Neuronal stem cell (in vitro differentiated cells): ENCODE data around the gene MPV17L2.

Source experiments
- DNase-seq: peaks from one replicate; pipeline ENCODE4 v3.0.0-alpha.2; 2013; ENCODE audit warnings: low spot score
- H2AFZ ChIP-seq: one replicate; pipeline ENCODE4 v1.6.1; 2013; ENCODE audit warnings: mild to moderate bottlenecking, low read length, inconsistent platforms
- H2AK5ac ChIP-seq: 2 replicates; pipeline ENCODE4 v1.6.1; 2013; ENCODE audit warnings: low read depth, mild to moderate bottlenecking, inconsistent platforms, low read length, moderate library complexity, mixed read lengths
- H2BK120ac ChIP-seq: 2 replicates; pipeline ENCODE4 v1.6.1; 2013; ENCODE audit warnings: low read depth, mild to moderate bottlenecking, inconsistent platforms, low read length, moderate library complexity, mixed read lengths
- H2BK12ac ChIP-seq: one replicate; pipeline ENCODE4 v1.6.1; 2013; ENCODE audit warnings: low read length, inconsistent platforms
- H2BK15ac ChIP-seq: 2 replicates; pipeline ENCODE4 v1.6.1; 2013; ENCODE audit warnings: mild to moderate bottlenecking, low read length, inconsistent platforms, mixed read lengths
- H2BK5ac ChIP-seq: one replicate; pipeline ENCODE4 v1.6.1; 2013; ENCODE audit warnings: inconsistent platforms, mild to moderate bottlenecking, low read length, moderate library complexity
- H3K14ac ChIP-seq: one replicate; pipeline ENCODE4 v1.6.1; 2013; ENCODE audit warnings: low read length, inconsistent platforms
- H3K18ac ChIP-seq: 2 replicates; pipeline ENCODE4 v1.6.1; 2013; ENCODE audit warnings: low read length, inconsistent platforms
- H3K23ac ChIP-seq: 2 replicates; pipeline ENCODE4 v1.6.1; 2013; ENCODE audit warnings: low read depth, mild to moderate bottlenecking, mixed read lengths, low read length, inconsistent platforms; ENCODE audit not compliant: poor library complexity
- H3K27ac ChIP-seq: replicated peaks from 3 replicates; pipeline ENCODE4 v1.5.1; 2013; ENCODE audit warnings: low read length, inconsistent platforms
- H3K27me3 ChIP-seq, 3 experiments: 2 replicates each; pipeline ENCODE4 v1.6.1; 2013; ENCODE audit warnings: low read length in 3 of 3, mild to moderate bottlenecking in 2 of 3, inconsistent platforms in 1 of 3, low read depth in 1 of 3, mixed read lengths in 1 of 3, moderate library complexity in 1 of 3; ENCODE audit not compliant: control insufficient read depth in 3 of 3, insufficient read depth in 3 of 3
- H3K36me3 ChIP-seq, 2 donors: replicated peaks in 1 of 2; 2 replicates each; pipeline ENCODE4 v1.6.1; 2013; ENCODE audit warnings: low read length in 2 of 2; ENCODE audit not compliant: control insufficient read depth in 2 of 2, insufficient read depth in 2 of 2
- H3K4ac ChIP-seq: 2 replicates; pipeline ENCODE4 v1.6.1; 2013; ENCODE audit warnings: inconsistent platforms, mild to moderate bottlenecking, low read length, moderate library complexity
- H3K4me1 ChIP-seq, 2 donors: 1 replicate in 1 of 2; 2 replicates in 1 of 2; pipeline ENCODE4 v1.6.1; 2013; ENCODE audit warnings: low read length in 2 of 2, low read depth in 1 of 2; ENCODE audit not compliant: control insufficient read depth in 2 of 2, insufficient read depth in 1 of 2
- H3K4me2 ChIP-seq: one replicate; pipeline ENCODE4 v1.6.1; 2013; ENCODE audit warnings: mild to moderate bottlenecking, low read length, inconsistent platforms; ENCODE audit not compliant: insufficient read depth, poor library complexity, severe bottlenecking
- H3K4me3 ChIP-seq, 2 donors: 2 replicates each; pipeline ENCODE4 v1.5.1; 2013; ENCODE audit warnings: low read length in 2 of 2, mild to moderate bottlenecking in 2 of 2, inconsistent platforms in 1 of 2, moderate library complexity in 1 of 2
- H3K79me1 ChIP-seq: one replicate; pipeline ENCODE4 v1.6.1; 2013; ENCODE audit warnings: low read depth, mild to moderate bottlenecking, inconsistent platforms, low read length, moderate library complexity
- H3K9ac ChIP-seq: one replicate; pipeline ENCODE4 v1.6.1; 2013; ENCODE audit warnings: mild to moderate bottlenecking, low read depth, low read length, inconsistent platforms; ENCODE audit not compliant: poor library complexity
- H3K9me3 ChIP-seq, 2 donors: replicated peaks in 1 of 2; 2 replicates each; pipeline versions ENCODE3 to v1.6.1; 2013; ENCODE audit warnings: low read length in 2 of 2, mild to moderate bottlenecking in 2 of 2, inconsistent platforms in 1 of 2, low read depth in 1 of 2, mixed read lengths in 1 of 2, moderate library complexity in 1 of 2; ENCODE audit not compliant: control insufficient read depth in 2 of 2, insufficient read depth in 1 of 2
- H4K8ac ChIP-seq: one replicate; pipeline ENCODE4 v1.6.1; 2013; ENCODE audit warnings: low read depth, mild to moderate bottlenecking, inconsistent platforms, low read length, moderate library complexity
- H4K91ac ChIP-seq: one replicate; pipeline ENCODE4 v1.6.1; 2013; ENCODE audit warnings: low read length, low read depth, mild to moderate bottlenecking, inconsistent platforms; ENCODE audit not compliant: poor library complexity
- WGBS, 2 donors: extraction: QIAGEN DNeasy Blood & Tissue Kit; methylation state at CpG; one replicate each; pipeline ENCODE4 v1.1.7; 2013; ENCODE audit warnings: missing lambda C conversion rate in 2 of 2, mixed read lengths in 1 of 2; ENCODE audit not compliant: insufficient read length in 2 of 2, insufficient replicate concordance in 1 of 2; ENCODE audit errors: extremely low coverage in 2 of 2; 5-methylcytosine and 5-hydroxymethylcytosine counted together

Gene MPV17L2

DNA sequence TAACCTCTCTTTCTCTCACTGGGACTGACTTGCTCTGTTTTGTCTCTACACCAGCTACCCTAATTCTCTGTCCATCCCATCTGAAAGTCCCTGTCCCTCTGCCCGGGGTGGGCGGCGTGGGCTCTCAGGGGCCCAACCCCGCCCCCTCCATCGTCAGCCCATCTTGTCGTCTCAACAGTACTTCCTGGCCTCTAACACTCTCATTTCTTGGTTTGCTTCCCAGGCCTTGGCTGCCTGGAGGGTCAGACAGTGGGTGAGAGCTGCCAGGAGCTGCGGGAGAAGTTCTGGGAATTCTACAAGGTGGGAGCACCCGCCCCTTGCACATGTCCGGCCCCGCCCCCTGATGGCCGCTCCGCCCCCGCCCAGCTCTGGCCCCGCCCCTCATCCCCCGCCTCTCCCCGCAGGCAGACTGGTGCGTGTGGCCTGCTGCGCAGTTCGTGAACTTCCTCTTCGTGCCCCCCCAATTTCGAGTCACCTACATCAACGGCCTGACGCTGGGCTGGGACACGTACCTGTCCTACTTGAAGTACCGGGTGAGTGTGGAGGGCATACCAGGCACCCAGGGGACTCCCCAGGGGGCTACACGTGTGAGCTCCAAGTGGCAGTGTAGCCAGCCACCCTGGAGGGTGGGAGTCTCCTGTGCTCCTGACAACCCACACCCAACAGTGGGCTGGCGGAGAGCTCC is 1.7 kb downstream of the MPV17L2 start:
- Histone ChIP-seq H3K79me1 (peaks cover 1% of the 10 kb centered on the region), H3K18ac (no peak overlapping the region), H3K4me1 (peaks cover 7 to 14% of the 10 kb centered on the region in 2 donors), H3K9me3 (no peaks in the 10 kb centered on the region), H2BK120ac (no peak overlapping the region), H2BK15ac (no peak overlapping the region), H3K4ac (no peak overlapping the region), H3K27ac (no peak overlapping the region), H2AFZ (no peak overlapping the region), H3K27me3 (no peaks in the 10 kb centered on the region), H2BK5ac (no peak overlapping the region), H2BK12ac (no peak overlapping the region), H3K14ac (no peak overlapping the region), H3K4me3 (peak overlapping the region in 1 of 2 donors; percentile 75), H3K9ac (no peak overlapping the region), H3K23ac (no peak overlapping the region), H2AK5ac (no peak overlapping the region), H4K8ac (no peak overlapping the region), H3K4me2 (no peak overlapping the region), H4K91ac (no peak overlapping the region), H3K36me3 (peaks cover 8 to 35% of the 10 kb centered on the region in 2 donors)
- no CpG with 5 or more reads among the region's 27 CpGs for WGBS, 2 donors
- no peak for DNase-seq

GRCh38 chr19:18196511-18196845 is 3.5 kb downstream of the MPV17L2 start:
- Histone ChIP-seq H2BK15ac (no peak overlapping the region), H2AK5ac (no peak overlapping the region), H3K4me3 (no peak overlapping the region), H2BK120ac (no peak overlapping the region), H2BK12ac (no peak overlapping the region), H4K91ac (no peak overlapping the region), H2BK5ac (no peak overlapping the region), H3K4me1 (peaks cover 7 to 14% of the 10 kb centered on the region in 2 donors), H4K8ac (no peak overlapping the region), H3K79me1 (peaks cover 1% of the 10 kb centered on the region), H3K27me3 (no peaks in the 10 kb centered on the region), H3K4ac (no peak overlapping the region), H3K36me3 (peaks cover 8 to 43% of the 10 kb centered on the region in 2 donors), H3K27ac (no peak overlapping the region), H3K14ac (no peak overlapping the region), H3K23ac (no peak overlapping the region), H3K4me2 (no peak overlapping the region), H3K9me3 (no peaks in the 10 kb centered on the region), H3K9ac (no peak overlapping the region), H3K18ac (no peak overlapping the region), H2AFZ (no peak overlapping the region)
- no CpG with 5 or more reads among the region's 7 CpGs for WGBS, 2 donors
- DNase-seq: no peak

GRCh38 chr19:18197306-18197705 is 4.3 kb downstream of the MPV17L2 start:
- Histone ChIP-seq H3K36me3 (peaks cover 8 to 43% of the 10 kb centered on the region in 2 donors), H4K8ac (no peak overlapping the region), H3K18ac (no peak overlapping the region), H3K4me2 (no peak overlapping the region), H2AFZ (no peak overlapping the region), H3K27ac (no peak overlapping the region), H3K9ac (no peak overlapping the region), H3K4ac (no peak overlapping the region), H3K14ac (no peak overlapping the region), H4K91ac (no peak overlapping the region), H2BK5ac (no peak overlapping the region), H3K4me3 (no peak overlapping the region), H3K79me1 (peaks cover 1% of the 10 kb centered on the region), H2AK5ac (no peak overlapping the region), H2BK120ac (no peak overlapping the region), H3K9me3 (no peaks in the 10 kb centered on the region), H2BK12ac (no peak overlapping the region), H3K27me3 (peaks cover 0 to 4% (median 0%) of the 10 kb centered on the region in 3 experiments), H3K4me1 (peaks cover 7 to 9% of the 10 kb centered on the region in 2 donors), H3K23ac (no peak overlapping the region), H2BK15ac (no peak overlapping the region)
- WGBS, 2 donors: no CpG with 5 or more reads among the region's 18 CpGs
- DNase-seq: no peak

DNA sequence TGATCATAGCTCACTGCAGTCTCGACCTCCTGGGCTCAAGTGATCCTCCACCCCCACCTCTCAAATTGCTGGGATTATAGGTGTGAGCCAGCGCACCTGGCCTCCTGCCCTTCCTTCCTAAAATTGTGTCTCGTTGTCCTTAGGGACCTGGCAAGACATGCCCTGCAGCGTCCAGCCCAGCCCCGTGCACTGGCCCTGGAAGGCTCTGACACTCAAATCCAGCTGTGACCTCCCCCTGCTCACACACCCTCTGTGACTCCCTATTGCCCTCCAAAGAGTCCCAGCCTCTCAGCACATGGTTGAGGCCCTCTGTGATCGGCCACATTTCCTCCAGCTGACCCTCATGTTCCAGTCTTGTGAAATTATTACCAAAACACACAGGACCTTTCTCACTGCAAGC is 4.9 kb downstream of the MPV17L2 start:
- Histone ChIP-seq H4K8ac (no peak overlapping the region), H3K79me1 (peaks cover 3% of the 10 kb centered on the region), H3K4me3 (no peak overlapping the region), H2BK5ac (no peak overlapping the region), H3K4me2 (no peak overlapping the region), H3K18ac (no peak overlapping the region), H2BK120ac (no peak overlapping the region), H3K14ac (no peak overlapping the region), H3K9ac (no peak overlapping the region), H3K4ac (peak overlapping the region; percentile 66), H3K27me3 (peaks cover 0 to 10% (median under 1%) of the 10 kb centered on the region in 3 experiments), H3K27ac (no peak overlapping the region), H3K4me1 (peaks cover 7 to 9% of the 10 kb centered on the region in 2 donors), H2BK15ac (no peak overlapping the region), H4K91ac (no peak overlapping the region), H3K36me3 (peaks cover 8 to 43% of the 10 kb centered on the region in 2 donors), H2BK12ac (no peak overlapping the region), H3K9me3 (no peaks in the 10 kb centered on the region), H2AK5ac (no peak overlapping the region), H2AFZ (no peak overlapping the region), H3K23ac (no peak overlapping the region)
- no CpG with 5 or more reads among the region's 6 CpGs for WGBS, 2 donors
- no peak for DNase-seq
